ENCODE results near the gene GABRB1.

GABRB1 gene

GRCh38 chr4:47049347-47049746 is 18.0 kb downstream of the GABRB1 start:
- DNase-seq (ENCODE audit: low spot score): no peak

GRCh38 chr4:47050761-47051725 is 19.7 kb downstream of the GABRB1 start:
- DNase-seq (ENCODE audit: low spot score): no peak

GRCh38 chr4:47053485-47053884 is 22.1 kb downstream of the GABRB1 start:
- DNase-seq (ENCODE audit: low spot score): no peak

- DNase-seq (ENCODE audit: low spot score): no peak
Measured at GRCh38 chr4:47054130-47054529, 22.8 kb downstream of the GABRB1 start.

- DNase-seq (ENCODE audit: low spot score): no peak
Measured at GRCh38 chr4:47057991-47058390, 26.6 kb downstream of the GABRB1 start.

- DNase-seq (ENCODE audit: low spot score): no peak
Measured at GRCh38 chr4:47060561-47060960, 29.2 kb downstream of the GABRB1 start.

- DNase-seq (ENCODE audit: low spot score): no peak
Measured at GRCh38 chr4:47061435-47061834, 30.1 kb downstream of the GABRB1 start.

- no peak for DNase-seq (ENCODE audit: low spot score)
Measured at GRCh38 chr4:47065051-47065481, 33.7 kb downstream of the GABRB1 start.

- DNase-seq (ENCODE audit: low spot score): no peak
Measured at GRCh38 chr4:47068986-47069385, 37.6 kb downstream of the GABRB1 start.

- DNase-seq (ENCODE audit: low spot score): no peak
Measured at GRCh38 chr4:47071901-47072341, 40.6 kb downstream of the GABRB1 start.

- no peak for DNase-seq (ENCODE audit: low spot score)
Measured at GRCh38 chr4:47073647-47074046, 42.3 kb downstream of the GABRB1 start.

GRCh38 chr4:47074816-47075215 is 43.4 kb downstream of the GABRB1 start:
- no peak for DNase-seq (ENCODE audit: low spot score)

GRCh38 chr4:47075262-47075661 is 43.9 kb downstream of the GABRB1 start:
- no peak for DNase-seq (ENCODE audit: low spot score)

GRCh38 chr4:47075919-47076318 is 44.6 kb downstream of the GABRB1 start:
- no peak for DNase-seq (ENCODE audit: low spot score)

GRCh38 chr4:47084111-47084510 is 52.7 kb downstream of the GABRB1 start:
- DNase-seq (ENCODE audit: low spot score): no peak

- no peak for DNase-seq (ENCODE audit: low spot score)
Measured at GRCh38 chr4:47084795-47085194, 53.4 kb downstream of the GABRB1 start.

- no peak for DNase-seq (ENCODE audit: low spot score)
Measured at GRCh38 chr4:47088298-47088697, 56.9 kb downstream of the GABRB1 start.

- no peak for DNase-seq (ENCODE audit: low spot score)
Measured at GRCh38 chr4:47095884-47096283, 64.5 kb downstream of the GABRB1 start.

- no peak for DNase-seq (ENCODE audit: low spot score)
Measured at GRCh38 chr4:47101453-47101852, 70.1 kb downstream of the GABRB1 start.

GRCh38 chr4:47104986-47105385 is 73.6 kb downstream of the GABRB1 start:
- DNase-seq (ENCODE audit: low spot score): no peak

GRCh38 chr4:47106561-47106960 is 75.2 kb downstream of the GABRB1 start:
- no peak for DNase-seq (ENCODE audit: low spot score)

GRCh38 chr4:47109379-47109778 is 78.0 kb downstream of the GABRB1 start:
- no peak for DNase-seq (ENCODE audit: low spot score)

- DNase-seq (ENCODE audit: low spot score): no peak
Measured at GRCh38 chr4:47110546-47111132, 79.3 kb downstream of the GABRB1 start.

All from CD4-positive, alpha-beta T cell treated with Interleukin-15 for 4 hours (primary cell).